MM.1S (cell line): ENCODE measurements around the gene CENPU.

Experiments
- EZH2 ChIP-seq: fragments of 300-600 bp; sonication (generic); optimal IDR thresholded peaks from 2 replicates; pipeline ENCODE3; 2017; ENCODE audit warnings: low read depth, mild to moderate bottlenecking, antibody characterized with exemption, low read length, mixed read lengths
- EZH2phosphoT487 ChIP-seq: fragments of 300-600 bp; sonication (generic); IDR thresholded peaks from 2 replicates; pipeline ENCODE4 v1.6.1; 2018; ENCODE audit warnings: antibody characterized with exemption, low read length
- TF ChIP-seq, protein P1 (sequence below): fragments of 300-600 bp; sonication (generic); IDR thresholded peaks from 2 replicates; pipeline ENCODE4 v1.5.1; 2016; ENCODE audit warnings: antibody characterized with exemption, low read length, mixed read lengths

DNA sequence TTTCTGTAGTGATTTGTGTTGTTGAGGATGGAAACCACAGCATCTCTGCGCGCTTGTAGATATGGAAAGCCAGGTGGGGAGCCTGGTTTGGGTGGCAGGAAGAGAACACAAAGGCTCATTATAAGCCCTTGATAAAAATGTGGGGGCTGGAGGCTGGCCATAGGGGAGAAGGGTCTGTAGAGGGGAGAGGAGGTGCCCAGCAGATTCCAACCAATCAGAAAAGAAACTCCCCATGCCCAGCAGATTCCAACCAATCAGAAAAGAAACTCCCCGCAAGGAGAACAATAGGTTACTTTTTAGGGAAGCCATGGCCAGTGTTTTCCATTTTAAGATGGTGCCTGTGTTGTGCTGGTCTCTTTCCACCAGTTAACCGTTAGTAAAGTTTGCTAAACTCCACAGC lies 9.8 kb upstream of the CENPU start:
- TF ChIP-seq, protein P1, sequence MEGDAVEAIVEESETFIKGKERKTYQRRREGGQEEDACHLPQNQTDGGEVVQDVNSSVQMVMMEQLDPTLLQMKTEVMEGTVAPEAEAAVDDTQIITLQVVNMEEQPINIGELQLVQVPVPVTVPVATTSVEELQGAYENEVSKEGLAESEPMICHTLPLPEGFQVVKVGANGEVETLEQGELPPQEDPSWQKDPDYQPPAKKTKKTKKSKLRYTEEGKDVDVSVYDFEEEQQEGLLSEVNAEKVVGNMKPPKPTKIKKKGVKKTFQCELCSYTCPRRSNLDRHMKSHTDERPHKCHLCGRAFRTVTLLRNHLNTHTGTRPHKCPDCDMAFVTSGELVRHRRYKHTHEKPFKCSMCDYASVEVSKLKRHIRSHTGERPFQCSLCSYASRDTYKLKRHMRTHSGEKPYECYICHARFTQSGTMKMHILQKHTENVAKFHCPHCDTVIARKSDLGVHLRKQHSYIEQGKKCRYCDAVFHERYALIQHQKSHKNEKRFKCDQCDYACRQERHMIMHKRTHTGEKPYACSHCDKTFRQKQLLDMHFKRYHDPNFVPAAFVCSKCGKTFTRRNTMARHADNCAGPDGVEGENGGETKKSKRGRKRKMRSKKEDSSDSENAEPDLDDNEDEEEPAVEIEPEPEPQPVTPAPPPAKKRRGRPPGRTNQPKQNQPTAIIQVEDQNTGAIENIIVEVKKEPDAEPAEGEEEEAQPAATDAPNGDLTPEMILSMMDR = no peak
- TF ChIP-seq EZH2 = no peak
- TF ChIP-seq EZH2phosphoT487 = no peak
